Lower leg skin (tissue), 4 donors: ENCODE results near the gene TOMM70. TPM values are rescaled to one million over a fixed set of nuclear protein-coding genes. Genes with fewer than 3 reads are reported as not detected.

ENCODE experiments used
- DNase-seq, 2 donors: peaks; one replicate each; pipeline ENCODE4 v3.0.0-alpha.2; 2019; ENCODE audit warnings: low spot score in 2 of 2
- H3K4me3 ChIP-seq: fragments of 200-600 bp; sonication (generic); 2 replicates; pipeline ENCODE4 v1.5.1; 2017; ENCODE audit warnings: mild to moderate bottlenecking, low read depth; ENCODE audit not compliant: poor library complexity, severe bottlenecking
- POLR2A ChIP-seq, 2 donors: fragments of 450-650 bp; IDR thresholded peaks; one replicate each; pipeline ENCODE4 v1.6.1; 2016 to 2017; ENCODE audit warnings: antibody characterized with exemption in 2 of 2, mild to moderate bottlenecking in 1 of 2, moderate library complexity in 1 of 2
- WGBS, 2 donors: methylation state at CpG; one replicate each; pipeline ENCODE4 v1.1.5; 2018; 5-methylcytosine and 5-hydroxymethylcytosine counted together
- intact Hi-C: fragments of 100-400 bp; cut with DNase I; formaldehyde crosslinking; loops from one replicate; pipeline ENCODE4 v1.15.0; 2023; ENCODE audit warnings: low total_unique reads
- total RNA-seq, 4 donors: library from RNA; depleted of rRNA; stranded (reverse); fragments of >200 nt; gene quantifications; one replicate each; pipeline ENCODE4 v1.1.0, GENCODE V29; 2016
- TF ChIP-seq, protein P1 (sequence below), 3 donors: fragments of 450-650 bp; IDR thresholded peaks; one replicate each; pipeline ENCODE4 v1.5.1; 2016; ENCODE audit warnings: antibody characterized with exemption in 3 of 3, mild to moderate bottlenecking in 3 of 3, moderate library complexity in 2 of 3

The TOMM70 gene
- total RNA-seq, 4 donors from 2014 or later: 30.4 to 35.3 (median 33.5) TPM

DNA sequence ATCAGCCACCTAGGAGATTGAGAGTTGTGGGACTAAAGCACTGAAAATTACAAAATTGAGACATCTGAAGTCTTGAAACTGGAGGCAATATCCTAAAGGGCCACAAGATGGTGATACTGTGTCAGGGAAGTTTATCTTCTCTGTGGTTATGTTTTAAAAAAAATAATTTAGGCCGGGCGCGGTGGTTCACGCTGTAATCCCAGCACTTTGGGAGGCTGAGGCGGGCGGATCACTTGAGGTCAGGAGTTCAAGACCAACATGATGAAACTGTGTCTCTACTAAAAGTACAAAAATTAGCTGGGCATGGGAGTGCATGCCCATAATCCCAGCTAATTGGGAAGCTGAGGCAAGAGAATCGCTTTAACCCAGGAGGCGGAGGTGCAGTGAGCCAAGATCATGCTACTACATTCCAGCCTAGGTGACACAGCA, 84.2 kb downstream of the TOMM70 start:
- H3K4me3 ChIP-seq: no peak overlapping the region
- 30 to 34% methylated on average over 8 of the region's 8 CpGs for WGBS, 2 donors
- intact Hi-C loops: no loop called here
- TF ChIP-seq, protein P1, sequence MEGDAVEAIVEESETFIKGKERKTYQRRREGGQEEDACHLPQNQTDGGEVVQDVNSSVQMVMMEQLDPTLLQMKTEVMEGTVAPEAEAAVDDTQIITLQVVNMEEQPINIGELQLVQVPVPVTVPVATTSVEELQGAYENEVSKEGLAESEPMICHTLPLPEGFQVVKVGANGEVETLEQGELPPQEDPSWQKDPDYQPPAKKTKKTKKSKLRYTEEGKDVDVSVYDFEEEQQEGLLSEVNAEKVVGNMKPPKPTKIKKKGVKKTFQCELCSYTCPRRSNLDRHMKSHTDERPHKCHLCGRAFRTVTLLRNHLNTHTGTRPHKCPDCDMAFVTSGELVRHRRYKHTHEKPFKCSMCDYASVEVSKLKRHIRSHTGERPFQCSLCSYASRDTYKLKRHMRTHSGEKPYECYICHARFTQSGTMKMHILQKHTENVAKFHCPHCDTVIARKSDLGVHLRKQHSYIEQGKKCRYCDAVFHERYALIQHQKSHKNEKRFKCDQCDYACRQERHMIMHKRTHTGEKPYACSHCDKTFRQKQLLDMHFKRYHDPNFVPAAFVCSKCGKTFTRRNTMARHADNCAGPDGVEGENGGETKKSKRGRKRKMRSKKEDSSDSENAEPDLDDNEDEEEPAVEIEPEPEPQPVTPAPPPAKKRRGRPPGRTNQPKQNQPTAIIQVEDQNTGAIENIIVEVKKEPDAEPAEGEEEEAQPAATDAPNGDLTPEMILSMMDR (IDR thresholded peaks at IDR 0.05): no peak
- no peak for TF ChIP-seq POLR2A (IDR thresholded peaks at IDR 0.05)
- peak in 1 of 2 donors; percentile 37 for DNase-seq

Other genes with a start within 250 kb of the TOMM70 start
- gene TBC1D23, start 140.1 kb downstream of the TOMM70 start, total RNA-seq: 10 to 100 TPM; 28.3 to 37.7 (median 35.9) TPM
- gene NIT2, start 66.3 kb downstream of the TOMM70 start, total RNA-seq: 10 to 100 TPM; 21.8 to 46.1 (median 35.0) TPM
- gene LNP1, start 450 bp upstream of the TOMM70 start, total RNA-seq: 1 to 10 TPM in 2 of 4 donors, under 1 TPM in 2; 0.19 to 1.7 (median 0.85) TPM
- 1,000 to 10,000 TPM in 1 of 4 donors, 100 to 1,000 TPM in 3; 421 to 1,097 (median 707) TPM for gene TMEM45A, start 91.5 kb upstream of the TOMM70 start, total RNA-seq
- not detected for gene ADGRG7, start 208.5 kb upstream of the TOMM70 start, total RNA-seq